Hepatocyte (in vitro differentiated cells): ENCODE measurements around the gene AMPH. TPM values are rescaled to one million over a fixed set of nuclear protein-coding genes. Genes with fewer than 3 reads are reported as not detected.
A peak's percentile ranks its signal among the peaks of the same experiment; 100 is the strongest.
"Not testable (repeated sequence)": the region's sequence is repeated elsewhere in the genome, so short reads cannot be mapped to it uniquely, and the experiment has no call there.

Experiments
- DNase-seq: peaks from one replicate; pipeline ENCODE4 v3.0.0-alpha.2; 2016; ENCODE audit warnings: low spot score
- H2AFZ ChIP-seq: fragments of 200-600 bp; sonication (generic); 2 replicates; pipeline ENCODE4 v1.6.0; 2016; ENCODE audit warnings: antibody characterized with exemption, mild to moderate bottlenecking
- H3K27ac ChIP-seq: fragments of 200-600 bp; sonication (generic); 2 replicates; pipeline ENCODE4 v1.5.1; 2016; ENCODE audit warnings: mild to moderate bottlenecking
- H3K27me3 ChIP-seq: fragments of 200-600 bp; sonication (generic); 2 replicates; pipeline ENCODE4 v1.6.1; 2016
- H3K36me3 ChIP-seq: fragments of 200-600 bp; sonication (generic); replicated peaks from 2 replicates; pipeline ENCODE4 v1.5.1; 2016; ENCODE audit warnings: low read depth; ENCODE audit not compliant: insufficient read depth
- H3K4me1 ChIP-seq: fragments of 200-600 bp; sonication (generic); 2 replicates; pipeline ENCODE4 v1.5.1; 2016; ENCODE audit warnings: mild to moderate bottlenecking, moderate library complexity; ENCODE audit not compliant: insufficient read depth
- H3K4me2 ChIP-seq: fragments of 200-600 bp; sonication (generic); 2 replicates; pipeline ENCODE4 v1.6.0; 2016
- H3K4me3 ChIP-seq: fragments of 200-600 bp; sonication (generic); 2 replicates; pipeline ENCODE4 v1.5.1; 2016; ENCODE audit warnings: mild to moderate bottlenecking
- H3K79me2 ChIP-seq: fragments of 200-600 bp; sonication (generic); 2 replicates; pipeline ENCODE4 v1.6.0; 2017; ENCODE audit warnings: mild to moderate bottlenecking
- H3K9me2 ChIP-seq: fragments of 200-600 bp; sonication (generic); replicated peaks from 2 replicates; pipeline ENCODE4 v1.6.0; 2017; ENCODE audit warnings: mild to moderate bottlenecking; ENCODE audit not compliant: insufficient read depth
- H3K9me3 ChIP-seq: fragments of 200-600 bp; sonication (generic); 2 replicates; pipeline ENCODE4 v1.5.1; 2016; ENCODE audit warnings: low read depth, mild to moderate bottlenecking
- H4K20me1 ChIP-seq: fragments of 200-600 bp; sonication (generic); 2 replicates; pipeline ENCODE4 v1.6.0; 2016; ENCODE audit warnings: mild to moderate bottlenecking; ENCODE audit not compliant: insufficient read depth, poor library complexity, severe bottlenecking
- EZH2 ChIP-seq: fragments of 200-600 bp; sonication (generic); IDR thresholded peaks from 2 replicates; pipeline ENCODE4 v1.6.1; 2016; ENCODE audit warnings: antibody characterized with exemption, mild to moderate bottlenecking, borderline replicate concordance
- EZH2phosphoT487 ChIP-seq: fragments of 200-600 bp; sonication (generic); IDR thresholded peaks from one replicate; pipeline ENCODE4 v1.6.1; 2018; ENCODE audit warnings: antibody characterized with exemption, mild to moderate bottlenecking, low read depth, moderate library complexity; ENCODE audit not compliant: unreplicated experiment, severe bottlenecking
- WGBS: methylation state at CpG from one replicate; pipeline ENCODE4 v1.1.6; 2016; ENCODE audit warnings: low lambda C conversion rate; ENCODE audit errors: missing lambda C conversion rate; 5-methylcytosine and 5-hydroxymethylcytosine counted together
- polyA plus RNA-seq: library from polyadenylated mRNA; unstranded; fragments of >200 nt; fragmentation: Nextera tagmentation; extraction: Ambion mirVana; gene quantifications from 2 replicates; pipeline ENCODE4 v1.2.1, GENCODE V29; 2016
- total RNA-seq: library from RNA; depleted of rRNA; stranded (reverse); fragments of >200 nt; gene quantifications from 2 replicates; pipeline ENCODE4 v1.2.3, GENCODE V29; 2014
- TF ChIP-seq, protein P1 (sequence below): fragments of 200-600 bp; sonication (generic); IDR thresholded peaks from 2 replicates; pipeline ENCODE4 v1.5.1; 2016; ENCODE audit warnings: antibody characterized with exemption, mild to moderate bottlenecking; ENCODE audit not compliant: poor library complexity

Gene AMPH
- total and polyA plus RNA-seq, 2 experiments from 2014 or later, result 2.0 to 2.8 TPM

DNA sequence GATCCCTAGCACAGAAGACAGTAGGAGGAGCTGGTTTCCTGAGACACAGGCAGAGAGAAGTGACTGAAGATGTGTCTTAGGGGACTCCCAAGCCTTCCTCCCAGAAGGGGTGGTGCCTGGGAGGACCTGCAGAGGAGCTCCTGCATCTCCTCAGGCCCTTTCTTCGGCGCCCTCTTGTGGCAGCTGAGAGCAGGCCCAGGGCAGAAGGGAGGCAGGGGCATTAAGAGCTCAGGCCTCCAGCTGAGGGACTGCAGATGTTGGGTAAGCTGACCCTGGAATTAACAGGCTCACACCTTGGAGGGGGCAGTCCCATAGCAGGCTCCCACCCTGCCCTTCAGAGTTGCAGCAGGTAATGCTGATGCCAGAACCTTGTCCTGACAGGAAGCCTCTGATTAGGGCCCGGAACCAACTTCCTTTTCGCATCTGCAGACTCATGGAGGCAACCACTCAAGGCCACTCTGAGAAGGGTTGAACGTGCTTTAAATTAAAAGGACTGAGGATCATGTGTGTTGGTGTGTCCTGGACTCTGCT, 272.0 kb downstream of the AMPH start:
- not testable (repeated sequence) for DNase-seq, H3K79me2 ChIP-seq, H3K4me3 ChIP-seq, H4K20me1 ChIP-seq, H3K4me1 ChIP-seq, H3K27me3 ChIP-seq, H3K27ac ChIP-seq, H3K9me2 ChIP-seq, H3K36me3 ChIP-seq, H3K4me2 ChIP-seq, H3K9me3 ChIP-seq, H2AFZ ChIP-seq
- WGBS, result 60% methylated on average over 5 of the region's 5 CpGs
- TF ChIP-seq, protein P1, sequence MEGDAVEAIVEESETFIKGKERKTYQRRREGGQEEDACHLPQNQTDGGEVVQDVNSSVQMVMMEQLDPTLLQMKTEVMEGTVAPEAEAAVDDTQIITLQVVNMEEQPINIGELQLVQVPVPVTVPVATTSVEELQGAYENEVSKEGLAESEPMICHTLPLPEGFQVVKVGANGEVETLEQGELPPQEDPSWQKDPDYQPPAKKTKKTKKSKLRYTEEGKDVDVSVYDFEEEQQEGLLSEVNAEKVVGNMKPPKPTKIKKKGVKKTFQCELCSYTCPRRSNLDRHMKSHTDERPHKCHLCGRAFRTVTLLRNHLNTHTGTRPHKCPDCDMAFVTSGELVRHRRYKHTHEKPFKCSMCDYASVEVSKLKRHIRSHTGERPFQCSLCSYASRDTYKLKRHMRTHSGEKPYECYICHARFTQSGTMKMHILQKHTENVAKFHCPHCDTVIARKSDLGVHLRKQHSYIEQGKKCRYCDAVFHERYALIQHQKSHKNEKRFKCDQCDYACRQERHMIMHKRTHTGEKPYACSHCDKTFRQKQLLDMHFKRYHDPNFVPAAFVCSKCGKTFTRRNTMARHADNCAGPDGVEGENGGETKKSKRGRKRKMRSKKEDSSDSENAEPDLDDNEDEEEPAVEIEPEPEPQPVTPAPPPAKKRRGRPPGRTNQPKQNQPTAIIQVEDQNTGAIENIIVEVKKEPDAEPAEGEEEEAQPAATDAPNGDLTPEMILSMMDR, result peak; percentile 32

DNA sequence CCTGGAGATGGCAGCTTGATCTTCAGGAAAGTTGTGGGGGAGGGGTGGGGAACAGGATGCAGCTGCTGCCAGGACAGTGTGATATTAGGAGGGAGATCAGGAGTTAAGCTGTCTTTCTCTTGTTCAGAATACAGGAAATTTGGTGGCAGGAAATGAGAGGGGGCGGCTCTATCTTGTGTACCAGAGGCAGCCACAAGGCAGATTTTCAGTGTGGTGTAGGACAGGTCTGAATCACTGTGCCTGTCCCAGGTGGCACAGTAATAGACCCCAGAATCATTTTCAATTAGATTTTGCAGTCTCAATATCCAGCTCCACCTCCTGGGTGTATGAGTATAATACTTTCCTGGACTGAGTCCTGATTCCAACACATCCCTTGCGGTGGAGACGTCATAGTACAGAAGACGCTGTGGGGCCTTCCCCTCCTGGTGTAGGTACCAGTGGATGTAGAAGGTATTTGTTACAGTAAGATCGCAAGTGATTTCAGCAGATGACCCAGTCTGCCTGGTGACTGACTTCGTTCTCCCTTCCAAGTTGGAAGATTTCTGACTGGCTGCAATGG, 272.8 kb downstream of the AMPH start:
- H3K36me3 ChIP-seq, H4K20me1 ChIP-seq, H3K9me2 ChIP-seq, H3K4me3 ChIP-seq, H3K4me1 ChIP-seq, H3K4me2 ChIP-seq, H3K9me3 ChIP-seq, H2AFZ ChIP-seq, H3K79me2 ChIP-seq, DNase-seq, H3K27ac ChIP-seq, H3K27me3 ChIP-seq: not testable (repeated sequence)
- 93% methylated on average over 6 of the region's 6 CpGs for WGBS

DNA sequence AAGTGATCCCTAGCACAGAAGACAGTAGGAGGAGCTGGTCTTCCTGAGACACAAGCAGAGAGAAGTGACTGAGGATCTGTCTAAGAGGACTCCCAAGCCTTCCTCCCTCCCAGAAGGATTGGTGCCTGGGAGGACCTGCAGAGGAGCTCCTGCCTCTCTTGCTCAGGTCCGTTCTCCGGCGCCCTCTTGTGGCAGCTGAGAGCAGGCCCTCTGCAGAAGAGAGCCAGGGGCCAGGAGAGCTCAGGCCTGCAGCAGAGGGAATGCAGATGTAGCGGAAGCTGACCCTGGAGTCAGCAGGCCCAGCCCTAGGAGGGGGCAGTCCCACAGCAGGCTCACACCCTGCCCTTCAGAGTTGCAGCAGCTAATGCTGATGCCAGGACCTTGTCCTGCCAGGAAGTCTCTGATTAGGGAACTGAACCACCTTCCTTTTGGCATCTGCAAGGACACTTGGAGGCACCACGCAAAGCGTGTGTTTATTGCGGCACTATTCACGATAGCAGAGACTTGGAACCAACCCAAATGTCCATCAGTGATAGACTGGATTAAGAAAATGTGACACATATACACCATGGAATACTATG, 276.8 kb downstream of the AMPH start:
- TF ChIP-seq, protein P1, result peak; percentile 23
- H3K27ac ChIP-seq, H3K9me3 ChIP-seq, H2AFZ ChIP-seq, H3K4me2 ChIP-seq, H3K9me2 ChIP-seq, H3K4me3 ChIP-seq, H3K27me3 ChIP-seq, H3K36me3 ChIP-seq, H3K4me1 ChIP-seq, H4K20me1 ChIP-seq, H3K79me2 ChIP-seq: not testable (repeated sequence)
- WGBS, result 65% methylated on average over 8 of the region's 8 CpGs
- DNase-seq, result peak; percentile 30

DNA sequence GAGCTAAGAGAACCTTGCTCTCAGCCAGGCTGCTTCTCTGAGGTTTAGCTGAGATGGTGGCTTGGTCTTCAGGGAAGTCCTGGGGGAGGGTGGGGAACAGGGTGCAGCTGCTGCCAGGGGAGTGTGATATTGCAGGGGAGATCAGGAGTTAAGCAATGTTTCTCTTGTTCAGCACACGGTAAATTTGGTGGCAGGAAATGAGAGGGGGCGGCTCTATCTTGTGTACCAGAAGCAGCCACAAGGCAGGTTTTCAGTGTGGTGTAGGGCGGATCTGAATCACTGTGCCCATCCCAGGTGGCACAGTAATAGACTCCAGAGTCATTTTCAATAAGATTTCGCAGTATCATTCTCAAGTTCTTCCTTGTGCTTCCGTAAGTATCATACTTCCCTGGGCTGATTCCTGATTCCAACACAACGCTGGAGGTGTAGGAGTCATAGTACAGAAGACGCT, 277.7 kb downstream of the AMPH start:
- H3K79me2 ChIP-seq, H3K4me1 ChIP-seq, H3K9me3 ChIP-seq, H3K4me3 ChIP-seq, H3K9me2 ChIP-seq, H3K4me2 ChIP-seq, H4K20me1 ChIP-seq, H2AFZ ChIP-seq, H3K36me3 ChIP-seq, DNase-seq, H3K27ac ChIP-seq, H3K27me3 ChIP-seq: not testable (repeated sequence)
- WGBS, result 88% methylated on average over 5 of the region's 7 CpGs

DNA sequence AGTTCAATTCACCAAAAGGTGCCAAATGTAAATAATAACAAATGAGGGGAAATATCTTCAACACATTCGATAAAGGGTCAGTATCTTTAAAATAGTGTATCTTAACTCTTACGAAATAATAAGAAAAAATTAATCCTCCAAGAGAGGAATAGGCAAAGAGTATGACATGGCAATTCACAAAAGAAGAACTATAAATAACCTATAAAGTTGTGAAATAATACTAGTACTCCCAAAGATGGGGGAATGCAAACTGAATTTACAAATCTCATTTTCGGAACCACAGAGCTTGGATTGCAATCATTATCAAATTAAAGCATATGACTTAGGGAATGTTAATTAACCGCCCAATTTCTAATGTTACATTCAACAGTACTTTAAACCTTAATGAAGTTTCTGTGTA, 279.6 kb downstream of the AMPH start:
- no peaks in the 10 kb centered on the region for H3K9me3 ChIP-seq
- no peak overlapping the region for H3K4me2 ChIP-seq
- TF ChIP-seq, protein P1, result no peak
- TF ChIP-seq EZH2phosphoT487 (no peak), EZH2 (no peak)
- no peaks in the 10 kb centered on the region for H3K9me2 ChIP-seq
- no peaks in the 10 kb centered on the region for H3K79me2 ChIP-seq
- WGBS, result 84% methylated on average over 4 of the region's 4 CpGs
- no peaks in the 10 kb centered on the region for H3K27me3 ChIP-seq
- DNase-seq, result no peak
- no peak overlapping the region for H3K4me3 ChIP-seq
- H4K20me1 ChIP-seq, result no peaks in the 10 kb centered on the region
- H2AFZ ChIP-seq, result no peak overlapping the region
- no peaks in the 10 kb centered on the region for H3K36me3 ChIP-seq
- no peak overlapping the region for H3K27ac ChIP-seq
- H3K4me1 ChIP-seq, result no peaks in the 10 kb centered on the region

DNA sequence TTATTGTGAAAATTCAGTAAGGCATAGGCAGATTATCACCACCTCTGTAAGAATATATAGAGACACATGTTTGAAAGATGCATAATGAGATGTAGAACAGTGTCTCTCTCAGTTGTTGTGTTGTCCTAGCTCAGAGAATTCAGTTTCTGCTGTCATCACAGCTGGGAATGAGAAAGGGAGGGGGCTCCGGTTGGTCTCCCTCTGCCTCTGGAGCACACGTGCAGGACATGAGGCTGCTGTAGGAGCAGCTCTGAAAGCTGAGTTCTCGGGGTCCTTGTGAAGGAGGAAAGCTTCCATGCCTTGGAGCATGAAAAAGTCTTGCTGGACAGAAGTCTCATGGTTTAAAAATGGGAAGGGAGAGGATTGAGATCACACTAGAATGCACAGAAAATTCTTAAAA, 280.4 kb downstream of the AMPH start:
- not testable (repeated sequence) for H3K9me2 ChIP-seq, H3K27me3 ChIP-seq, H3K36me3 ChIP-seq, H3K4me2 ChIP-seq, H3K27ac ChIP-seq, H3K4me3 ChIP-seq, H3K4me1 ChIP-seq, H3K9me3 ChIP-seq, DNase-seq, H3K79me2 ChIP-seq, H2AFZ ChIP-seq, H4K20me1 ChIP-seq
- 64% methylated on average over 3 of the region's 3 CpGs for WGBS
